Measurements from ENCODE around the gene HNRNPLL.

- TF ChIP-seq NANOG (IDR thresholded peaks at IDR 0.05; ENCODE audit: borderline replicate concordance) (no peak), CTCF (conservative IDR thresholded peaks at IDR 0.05; ENCODE audit: low read depth in 2 of 2) (no peak), REST (IDR thresholded peaks at IDR 0.05; ENCODE audit: unreplicated experiment) (no peak), POLR2AphosphoS5 (IDR thresholded peaks at IDR 0.05; ENCODE audit: low read depth) (no peak), ZNF331 (CRISPR knock-in tag; IDR thresholded peaks at IDR 0.05; ENCODE audit: low read depth) (no peak), EZH2 (IDR thresholded peaks at IDR 0.05; ENCODE audit: low read depth, unreplicated experiment) (no peak), ZNF114 (CRISPR knock-in tag; IDR thresholded peaks at IDR 0.05) (no peak), CREB1 (CRISPR knock-in tag; IDR thresholded peaks at IDR 0.05; ENCODE audit: low read depth) (no peak), JUNB (IDR thresholded peaks at IDR 0.05; ENCODE audit: unreplicated experiment) (no peak), EZH2phosphoT487 (IDR thresholded peaks at IDR 0.05; ENCODE audit: unreplicated experiment) (no peak), STAT1 (IDR thresholded peaks at IDR 0.05; ENCODE audit: unreplicated experiment) (no peak)
These were observed 6.5 kb downstream of the HNRNPLL start for GRCh38 chr2:38596229-38596628.
